Vagina (tissue), 2 donors: ENCODE data around the gene IFT81.

Experiments used
- POLR2A ChIP-seq, 2 donors: fragments of 450-650 bp; IDR thresholded peaks; one replicate each; pipeline ENCODE4 v1.6.1; 2017; ENCODE audit warnings: antibody characterized with exemption in 2 of 2, mild to moderate bottlenecking in 2 of 2, moderate library complexity in 2 of 2
- TF ChIP-seq, protein P1 (sequence below), 3 experiments: fragments of 450-650 bp in 2 of 3; fragments of 200-600 bp in 1 of 3; sonication (generic) in 1 of 3; IDR thresholded peaks; one replicate each; pipeline ENCODE4 v1.5.1; 2017 to 2019; ENCODE audit warnings: antibody characterized with exemption in 3 of 3, mild to moderate bottlenecking in 2 of 3, moderate library complexity in 2 of 3

DNA sequence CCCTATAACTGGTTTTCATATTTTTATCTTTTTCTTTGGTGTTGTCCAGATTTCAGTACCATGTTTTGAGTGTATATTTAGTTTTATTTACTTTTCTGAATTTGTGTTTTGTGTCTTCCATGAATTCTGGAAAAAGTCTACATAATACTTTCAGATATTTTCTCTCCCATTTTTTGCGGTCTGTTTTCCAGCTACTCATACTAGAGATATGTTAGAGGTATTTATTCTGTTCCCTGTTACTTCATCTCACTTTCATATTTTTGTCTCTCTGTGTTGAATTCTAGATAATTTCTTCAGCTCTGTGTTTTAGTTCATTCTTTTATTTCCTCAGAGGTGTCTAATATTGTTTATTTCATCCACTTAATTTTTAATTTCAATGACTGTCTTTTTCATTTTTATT is 74.2 kb downstream of the IFT81 start:
- TF ChIP-seq, protein P1, sequence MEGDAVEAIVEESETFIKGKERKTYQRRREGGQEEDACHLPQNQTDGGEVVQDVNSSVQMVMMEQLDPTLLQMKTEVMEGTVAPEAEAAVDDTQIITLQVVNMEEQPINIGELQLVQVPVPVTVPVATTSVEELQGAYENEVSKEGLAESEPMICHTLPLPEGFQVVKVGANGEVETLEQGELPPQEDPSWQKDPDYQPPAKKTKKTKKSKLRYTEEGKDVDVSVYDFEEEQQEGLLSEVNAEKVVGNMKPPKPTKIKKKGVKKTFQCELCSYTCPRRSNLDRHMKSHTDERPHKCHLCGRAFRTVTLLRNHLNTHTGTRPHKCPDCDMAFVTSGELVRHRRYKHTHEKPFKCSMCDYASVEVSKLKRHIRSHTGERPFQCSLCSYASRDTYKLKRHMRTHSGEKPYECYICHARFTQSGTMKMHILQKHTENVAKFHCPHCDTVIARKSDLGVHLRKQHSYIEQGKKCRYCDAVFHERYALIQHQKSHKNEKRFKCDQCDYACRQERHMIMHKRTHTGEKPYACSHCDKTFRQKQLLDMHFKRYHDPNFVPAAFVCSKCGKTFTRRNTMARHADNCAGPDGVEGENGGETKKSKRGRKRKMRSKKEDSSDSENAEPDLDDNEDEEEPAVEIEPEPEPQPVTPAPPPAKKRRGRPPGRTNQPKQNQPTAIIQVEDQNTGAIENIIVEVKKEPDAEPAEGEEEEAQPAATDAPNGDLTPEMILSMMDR (IDR thresholded peaks at IDR 0.05), result no peak
- no peak for TF ChIP-seq POLR2A (IDR thresholded peaks at IDR 0.05)
